ENCODE results near the gene PTCD2.
"Not testable (repeated sequence)": the region's sequence is repeated elsewhere in the genome, so short reads cannot be mapped to it uniquely, and the experiment has no call there.

PTCD2 gene

GRCh38 chr5:72386639-72387038, 66.5 kb downstream of the PTCD2 start:
- DNase-seq = no peak

- no peak for DNase-seq
Observed at GRCh38 chr5:72387985-72388384, 67.8 kb downstream of the PTCD2 start.

GRCh38 chr5:72388646-72389045, 68.5 kb downstream of the PTCD2 start:
- DNase-seq = no peak

GRCh38 chr5:72390836-72391235, 70.7 kb downstream of the PTCD2 start:
- DNase-seq = no peak

- DNase-seq = no peak
Observed at GRCh38 chr5:72392326-72392733, 72.2 kb downstream of the PTCD2 start.

DNA sequence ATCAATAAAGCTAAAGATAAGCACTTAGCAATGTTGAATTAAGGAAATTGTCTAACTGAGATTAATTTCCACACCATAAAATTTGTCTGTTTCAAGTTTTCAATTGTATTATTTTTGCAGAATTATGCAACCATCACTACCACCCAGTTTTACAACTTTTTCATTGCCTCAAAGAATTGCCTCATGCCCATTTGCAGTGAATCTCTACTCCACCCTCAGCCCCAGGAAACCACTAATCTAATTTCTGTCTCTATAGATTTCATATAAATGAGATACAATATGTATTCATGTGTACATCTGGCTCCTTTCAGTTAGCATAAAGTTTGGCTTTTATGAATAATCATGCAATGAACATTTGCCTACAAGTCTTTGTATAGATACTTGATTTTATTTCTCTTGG, 72.9 kb downstream of the PTCD2 start:
- no peak for DNase-seq

DNA sequence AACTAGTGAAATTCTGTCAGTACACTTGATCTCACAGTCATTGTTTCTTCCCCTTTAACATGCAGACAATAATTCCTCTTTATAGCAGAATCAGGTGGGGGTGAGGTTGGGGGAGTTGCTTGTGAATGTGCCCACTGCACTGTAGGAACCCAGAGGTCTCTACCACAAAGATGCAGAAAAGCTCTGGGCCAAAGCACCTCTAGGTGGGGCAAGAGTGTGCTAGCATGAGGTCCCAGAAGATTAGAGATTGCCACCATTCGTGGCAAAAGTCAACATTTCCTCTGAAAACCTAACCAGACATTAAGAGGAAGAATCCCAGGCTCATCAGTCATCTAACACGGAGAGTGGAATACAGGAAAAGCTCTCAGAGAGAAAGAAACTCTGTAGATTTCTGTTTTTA, 74.5 kb downstream of the PTCD2 start:
- DNase-seq = no peak

DNA sequence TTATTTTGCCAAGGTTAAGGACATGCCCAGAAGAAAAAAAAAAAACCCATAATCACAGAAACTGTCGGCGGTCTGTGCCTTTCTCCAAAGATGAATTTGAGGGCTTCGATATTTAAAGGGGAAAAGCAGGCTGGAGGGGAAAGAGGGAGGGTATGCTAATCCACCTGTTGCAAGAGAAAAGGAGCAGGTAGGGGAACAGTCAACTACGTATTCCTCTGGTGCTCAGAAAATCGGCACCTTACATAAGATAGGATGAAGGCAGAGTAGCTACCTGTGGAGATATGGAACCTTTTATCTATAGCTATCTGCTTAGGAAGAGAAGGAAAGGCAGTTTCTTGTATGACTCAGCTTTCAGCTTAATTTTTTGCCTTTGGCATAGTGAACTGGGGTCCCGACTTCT, 77.7 kb downstream of the PTCD2 start:
- DNase-seq = no peak

DNA sequence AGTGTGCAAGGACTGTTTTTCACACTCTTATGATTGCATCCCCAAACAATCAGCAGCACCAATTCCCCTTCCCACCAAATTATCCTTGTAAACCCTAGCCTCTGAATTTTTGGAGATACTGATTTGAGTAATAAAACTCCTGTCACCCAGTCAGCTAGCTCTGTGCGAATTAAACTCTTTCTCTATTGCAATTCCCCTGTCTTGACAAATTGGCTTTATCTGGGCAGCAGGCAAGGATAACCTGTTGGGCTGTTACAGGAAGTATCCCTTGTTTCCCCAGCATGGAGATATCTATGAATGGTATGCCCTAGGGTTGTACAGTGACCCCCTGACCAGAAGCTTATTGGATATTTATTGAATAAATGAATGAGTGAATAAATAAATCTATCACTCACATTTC, 80.8 kb downstream of the PTCD2 start:
- DNase-seq = no peak

GRCh38 chr5:72402381-72402890, 82.3 kb downstream of the PTCD2 start:
- DNase-seq = no peak

- DNase-seq = no peak
Observed at GRCh38 chr5:72402959-72403628, 82.9 kb downstream of the PTCD2 start.

DNA sequence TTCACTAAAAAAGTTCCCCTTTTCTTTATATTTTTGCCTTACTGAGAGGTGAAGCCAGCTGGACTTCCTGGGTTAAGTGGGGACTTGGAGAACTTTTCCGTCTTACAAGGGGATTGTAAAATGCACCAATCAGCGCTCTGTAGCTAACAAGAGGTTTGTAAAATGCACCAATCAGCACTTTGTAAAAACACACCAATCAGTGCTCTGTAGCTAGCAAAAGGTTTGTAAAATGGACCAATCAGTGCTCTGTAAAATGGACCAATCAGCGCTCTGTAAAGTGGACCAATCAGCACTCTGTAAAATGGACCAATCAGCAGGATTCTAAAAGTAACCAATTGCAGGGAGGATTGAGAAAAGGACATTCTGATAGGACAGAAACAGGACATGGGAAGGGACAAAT, 84.6 kb downstream of the PTCD2 start:
- not testable (repeated sequence) for DNase-seq

DNA sequence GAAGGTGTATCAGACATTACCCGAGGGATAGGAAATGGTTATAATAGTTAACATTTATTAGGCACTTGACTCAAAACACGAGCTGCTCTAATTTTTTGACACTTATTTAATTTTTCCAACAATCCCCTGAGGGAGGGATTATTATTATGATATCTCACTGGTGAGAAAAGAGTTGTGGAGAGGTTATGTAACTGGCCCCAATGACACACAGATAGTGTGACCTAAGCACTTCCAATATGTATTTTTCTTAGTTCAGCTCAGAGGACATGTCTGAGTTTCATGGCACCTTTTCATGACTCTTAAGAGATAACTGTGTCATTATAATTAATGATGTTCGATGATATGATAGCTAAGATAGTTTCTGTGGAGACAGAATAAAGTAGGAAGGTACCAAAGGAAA, 86.9 kb downstream of the PTCD2 start:
- DNase-seq = no peak

- DNase-seq = no peak
Observed at GRCh38 chr5:72407541-72407940, 87.4 kb downstream of the PTCD2 start.

DNA sequence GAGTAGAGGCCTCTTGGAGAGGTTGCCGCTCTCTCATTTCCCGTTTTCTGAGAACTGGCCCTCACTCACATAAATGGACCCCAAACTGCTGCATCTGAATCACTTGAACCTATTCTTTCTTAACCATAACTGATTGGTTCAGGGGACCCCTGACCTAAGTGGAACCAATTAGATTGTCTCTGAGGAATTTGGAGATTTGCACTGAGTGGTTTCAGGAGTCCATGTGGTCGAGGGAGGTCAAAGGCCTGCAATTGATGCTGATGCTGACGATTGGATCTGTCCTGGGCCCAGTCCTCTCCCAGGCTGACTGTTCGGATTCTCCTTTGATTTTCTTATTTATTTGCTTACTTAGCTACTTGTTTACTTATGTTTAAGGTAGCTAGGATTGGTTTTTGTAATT, 88.0 kb downstream of the PTCD2 start:
- no peak for DNase-seq

- no peak for DNase-seq
Observed at GRCh38 chr5:72408603-72409002, 88.4 kb downstream of the PTCD2 start.

DNA sequence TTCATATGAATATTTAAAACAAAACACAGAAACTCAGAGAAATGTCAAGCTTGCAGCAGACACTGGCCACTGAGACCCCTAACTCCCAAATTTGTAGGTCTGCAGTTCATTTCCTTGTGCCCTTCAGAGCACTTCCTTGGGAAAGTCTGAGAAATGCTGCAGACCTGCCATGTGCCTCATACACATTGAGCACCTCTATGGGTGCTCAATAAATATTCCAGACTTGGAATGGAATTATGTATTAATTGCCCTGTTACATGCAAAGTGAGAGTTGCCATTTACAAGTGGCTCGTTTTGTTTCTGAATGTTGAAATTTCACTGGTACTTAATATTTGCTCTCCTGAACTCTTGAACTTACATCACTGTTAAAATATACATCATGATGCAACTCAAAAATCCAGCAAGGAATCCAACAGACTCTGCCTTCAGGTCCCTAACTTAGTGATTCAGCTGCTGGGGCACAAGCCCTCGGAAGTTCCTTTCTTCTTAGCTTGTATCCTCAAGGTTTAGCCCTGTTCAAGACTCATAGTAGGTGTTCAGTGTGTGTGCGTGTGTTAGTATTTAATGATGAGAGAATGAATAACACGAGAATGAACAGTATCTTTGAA, 90.6 kb downstream of the PTCD2 start:
- DNase-seq = no peak

DNA sequence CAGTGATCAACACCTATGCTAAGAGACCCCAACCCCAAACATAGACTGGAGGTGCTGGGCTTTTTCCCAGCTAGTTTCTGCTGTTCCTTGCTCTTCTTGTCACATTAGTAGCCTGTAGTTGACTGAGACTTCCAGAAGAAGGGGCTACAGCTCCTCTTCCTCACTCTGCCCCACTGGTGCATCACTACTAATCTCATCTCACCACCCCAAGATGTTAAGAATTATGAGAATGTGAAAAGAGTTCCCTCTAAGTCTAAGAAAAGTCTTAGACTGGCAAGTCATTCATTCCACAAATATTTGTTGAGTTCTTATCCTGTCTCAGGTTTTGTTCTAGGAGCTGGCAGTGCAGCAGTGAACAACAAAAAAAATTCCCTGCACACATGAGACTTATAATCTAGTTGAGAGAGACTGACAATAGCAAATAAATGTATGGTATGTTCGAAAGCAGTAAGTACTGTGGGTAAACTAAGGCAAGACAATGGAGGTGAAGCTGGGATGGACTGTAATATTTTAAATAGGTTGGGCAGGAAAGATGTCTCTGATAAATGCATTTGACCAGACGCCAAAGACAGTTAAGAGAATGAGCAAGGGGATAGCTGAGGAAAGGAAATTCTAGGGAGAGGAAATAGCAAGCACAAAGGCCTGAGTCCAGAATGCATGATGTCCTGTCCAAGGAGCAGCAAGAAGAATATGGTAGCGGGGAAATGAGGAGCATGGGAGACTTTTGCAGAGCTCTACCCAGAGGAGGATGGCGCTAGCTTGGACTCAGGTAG, 92.3 kb downstream of the PTCD2 start:
- no peak for DNase-seq

- no peak for DNase-seq
Observed at GRCh38 chr5:72415616-72416325, 95.6 kb downstream of the PTCD2 start.

DNA sequence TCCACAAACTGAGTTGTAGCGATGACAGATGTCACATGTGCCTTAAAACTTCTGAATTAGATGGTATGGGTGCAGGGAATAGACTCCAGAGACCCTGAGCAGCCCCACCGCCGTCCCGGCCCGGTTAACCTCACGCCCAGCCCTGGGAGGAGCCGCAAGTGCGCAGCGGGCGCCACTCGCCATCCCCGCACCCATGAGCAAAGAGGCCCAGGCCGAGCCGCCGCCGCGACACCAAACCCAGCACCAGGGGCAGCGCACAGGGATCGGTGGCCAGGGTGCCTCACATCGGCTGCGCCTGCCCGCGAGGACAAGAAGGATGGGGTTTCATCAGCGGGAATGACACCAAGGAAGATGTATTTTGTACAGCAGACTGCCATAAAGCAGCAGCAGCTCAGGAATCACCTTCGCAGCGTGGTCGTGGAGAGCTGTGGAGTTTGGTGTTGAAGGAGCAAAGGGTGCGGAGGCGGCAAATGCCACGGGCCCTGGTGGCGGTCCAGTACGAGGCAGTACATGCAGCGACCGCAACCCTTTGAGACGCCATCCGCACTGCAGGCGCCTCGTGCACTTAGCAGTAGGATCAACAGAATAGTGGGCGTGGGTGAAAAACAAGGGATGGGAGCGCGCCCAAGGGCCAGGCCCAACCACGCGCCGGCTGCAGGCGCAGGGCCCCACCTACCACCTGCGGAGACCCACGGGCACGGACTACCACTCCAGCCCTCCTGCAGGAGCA, 97.3 kb downstream of the PTCD2 start:
- no peak for DNase-seq
